Dedifferentiated amniotic fluid mesenchymal stem cell (primary cell): ENCODE results near the gene FEN1.

ENCODE experiments used
- DNase-seq: peaks from one replicate; pipeline ENCODE4 v3.0.0-alpha.2; 2016; ENCODE audit errors: extremely low spot score

FEN1 gene

DNA sequence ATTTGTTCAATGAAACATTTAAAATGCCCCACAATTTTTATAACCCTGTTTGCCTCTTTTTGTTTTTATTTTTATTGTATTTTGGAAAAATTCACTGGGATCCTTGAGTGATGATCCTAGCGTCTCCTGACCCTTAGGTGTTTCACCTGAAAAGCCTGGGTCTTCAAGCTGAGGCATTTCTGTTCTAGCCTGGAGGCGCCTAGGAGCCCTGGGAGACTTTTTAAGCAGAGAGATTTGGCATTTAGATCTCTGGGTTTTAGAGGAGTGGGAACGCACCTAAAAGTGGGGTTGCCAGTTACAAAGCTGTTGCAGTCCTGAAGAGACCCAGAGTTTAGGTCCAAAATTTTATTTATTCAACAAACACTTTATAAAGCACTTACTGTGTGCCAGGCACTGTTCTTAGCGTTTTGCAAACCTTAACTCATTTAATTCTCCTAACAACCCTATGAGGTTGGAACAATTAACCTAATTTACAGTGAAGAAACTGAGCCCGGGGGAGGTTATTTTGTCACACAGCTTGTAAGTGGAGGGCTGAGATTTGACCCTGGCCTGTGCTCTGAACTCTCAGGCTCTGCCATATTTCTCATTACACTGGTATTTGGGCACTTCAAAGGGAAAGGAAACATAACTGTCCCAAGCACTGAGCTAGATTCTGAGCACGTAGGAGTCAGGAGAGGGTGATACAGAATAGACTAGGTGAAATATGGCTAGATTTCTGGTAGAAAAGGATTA, 24.9 kb downstream of the FEN1 start:
- DNase-seq, result no peak

GRCh38 chr11:61820174-61820573, 27.5 kb downstream of the FEN1 start:
- no peak for DNase-seq

DNA sequence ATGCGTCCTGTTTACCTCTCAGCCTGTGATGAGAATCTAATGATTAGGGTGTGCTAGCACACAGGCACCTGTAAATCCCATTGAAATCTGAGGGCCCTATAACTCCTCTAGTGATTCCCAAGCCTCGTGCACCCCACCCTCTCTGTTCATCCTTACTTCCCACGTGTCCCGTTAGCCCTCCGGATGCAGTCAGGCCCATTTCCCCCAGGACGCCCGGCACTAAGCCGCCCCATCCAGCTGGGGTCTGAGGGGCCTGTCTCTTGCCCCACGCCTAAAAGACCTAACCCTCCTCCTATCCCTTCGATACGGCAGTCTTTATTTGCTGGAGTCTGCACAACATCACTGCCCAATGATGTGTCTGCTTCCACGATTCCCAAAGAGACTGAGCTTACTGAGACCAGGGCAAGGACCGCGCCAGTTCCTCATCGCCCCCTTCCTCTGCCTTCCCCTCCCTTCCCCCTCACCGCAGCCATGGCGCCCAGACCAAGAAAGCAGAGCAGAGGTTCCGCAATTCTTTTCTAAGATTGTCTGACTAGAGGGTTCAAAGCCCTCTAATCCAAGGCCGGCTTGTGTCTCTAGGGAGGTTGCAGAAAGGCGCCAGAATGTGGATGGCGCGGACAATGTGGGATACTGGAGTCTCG, 34.3 kb downstream of the FEN1 start:
- DNase-seq, result no peak

GRCh38 chr11:61827571-61828378, 35.1 kb downstream of the FEN1 start, which contains the start of gene FADS2:
TSS of gene FADS2 (plus strand) at chr11:61828300. CDS start at chr11:61828391, 91 bp downstream.
- DNase-seq, result peak; percentile 84

- DNase-seq, result no peak
These were observed 35.6 kb downstream of the FEN1 start for GRCh38 chr11:61828379-61828628.

- no peak for DNase-seq
These were observed 36.1 kb downstream of the FEN1 start for GRCh38 chr11:61828629-61829407.

- no peak for DNase-seq
These were observed 37.1 kb downstream of the FEN1 start for GRCh38 chr11:61829806-61830205.

DNA sequence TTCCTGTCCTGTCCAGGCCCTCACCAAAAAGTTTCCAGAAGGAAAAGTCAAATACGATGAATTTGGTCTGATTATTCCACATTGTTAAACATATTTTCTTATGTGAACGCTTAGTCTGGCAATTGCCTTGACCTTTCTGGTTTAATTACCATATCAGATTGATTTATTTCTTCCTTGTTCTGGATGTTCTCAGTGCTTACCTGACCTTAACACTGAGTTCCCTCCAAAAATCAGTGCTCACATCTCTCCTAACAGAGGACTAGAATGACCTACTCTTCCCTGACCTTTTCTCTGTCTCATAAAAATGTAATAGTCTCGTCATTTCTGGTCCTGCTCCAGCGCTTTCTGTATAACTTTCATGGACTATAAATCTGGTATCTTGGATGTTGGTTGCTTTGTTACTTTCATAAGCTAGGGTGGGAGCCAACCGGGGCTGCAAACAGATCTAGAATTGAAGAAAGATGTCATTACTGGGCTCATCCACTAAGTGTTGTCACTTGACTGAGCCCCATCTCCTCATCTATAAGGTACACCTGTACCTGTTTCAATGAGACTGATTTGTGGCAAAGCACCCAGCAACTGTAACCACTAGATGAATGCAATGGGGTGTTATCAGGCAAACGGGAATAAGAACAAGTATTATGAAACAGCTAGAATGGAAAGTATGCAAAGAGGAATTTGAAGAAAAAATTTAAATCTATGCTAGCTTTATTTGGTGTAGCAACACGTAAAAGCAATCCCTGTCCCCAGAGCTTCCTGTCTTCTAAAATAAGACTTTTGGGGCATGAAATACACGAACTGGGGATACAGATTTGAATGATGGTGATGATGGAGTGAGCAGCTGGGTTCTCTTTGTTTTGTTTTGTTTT, 37.8 kb downstream of the FEN1 start:
- DNase-seq, result no peak

GRCh38 chr11:61832207-61832606, 39.5 kb downstream of the FEN1 start:
- DNase-seq, result no peak

GRCh38 chr11:61832754-61833153, 40.0 kb downstream of the FEN1 start:
- no peak for DNase-seq

DNA sequence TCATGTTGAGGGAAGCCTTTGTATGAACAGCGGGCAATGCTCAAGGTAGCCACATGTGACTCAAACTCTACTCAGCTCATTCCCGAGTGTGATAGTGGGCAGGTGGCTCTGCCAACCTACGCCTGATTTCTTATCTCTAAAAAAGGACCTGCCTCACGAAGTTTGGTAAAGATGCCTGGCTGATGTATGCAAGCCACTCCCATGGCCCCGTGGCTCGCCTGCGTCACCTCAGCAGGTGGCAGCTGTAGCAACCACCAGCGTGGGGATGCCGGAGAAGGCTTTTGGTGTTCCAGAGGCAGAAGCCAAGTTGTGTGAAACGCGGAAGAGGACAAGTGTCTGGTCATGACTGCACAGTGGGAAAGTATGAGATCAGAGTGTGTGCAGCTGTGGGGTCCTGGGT, 40.8 kb downstream of the FEN1 start:
- no peak for DNase-seq

DNA sequence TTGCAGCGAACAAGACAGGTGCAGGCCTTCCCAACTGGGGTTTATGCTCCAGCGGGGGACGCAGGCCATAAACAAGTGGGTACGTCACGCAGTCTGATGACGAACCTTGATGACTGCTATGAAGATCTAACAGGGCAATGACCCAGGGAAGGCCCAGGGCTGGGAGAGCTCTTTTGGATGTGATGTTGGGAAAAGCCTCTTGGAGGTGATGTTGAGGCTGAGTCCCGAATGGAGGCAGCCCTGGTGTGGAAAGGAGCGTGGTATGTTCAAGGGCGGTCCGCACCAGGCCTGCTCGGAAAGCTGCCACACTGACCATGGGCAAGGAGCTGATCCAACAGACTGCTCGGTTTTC, 41.2 kb downstream of the FEN1 start:
- no peak for DNase-seq

DNA sequence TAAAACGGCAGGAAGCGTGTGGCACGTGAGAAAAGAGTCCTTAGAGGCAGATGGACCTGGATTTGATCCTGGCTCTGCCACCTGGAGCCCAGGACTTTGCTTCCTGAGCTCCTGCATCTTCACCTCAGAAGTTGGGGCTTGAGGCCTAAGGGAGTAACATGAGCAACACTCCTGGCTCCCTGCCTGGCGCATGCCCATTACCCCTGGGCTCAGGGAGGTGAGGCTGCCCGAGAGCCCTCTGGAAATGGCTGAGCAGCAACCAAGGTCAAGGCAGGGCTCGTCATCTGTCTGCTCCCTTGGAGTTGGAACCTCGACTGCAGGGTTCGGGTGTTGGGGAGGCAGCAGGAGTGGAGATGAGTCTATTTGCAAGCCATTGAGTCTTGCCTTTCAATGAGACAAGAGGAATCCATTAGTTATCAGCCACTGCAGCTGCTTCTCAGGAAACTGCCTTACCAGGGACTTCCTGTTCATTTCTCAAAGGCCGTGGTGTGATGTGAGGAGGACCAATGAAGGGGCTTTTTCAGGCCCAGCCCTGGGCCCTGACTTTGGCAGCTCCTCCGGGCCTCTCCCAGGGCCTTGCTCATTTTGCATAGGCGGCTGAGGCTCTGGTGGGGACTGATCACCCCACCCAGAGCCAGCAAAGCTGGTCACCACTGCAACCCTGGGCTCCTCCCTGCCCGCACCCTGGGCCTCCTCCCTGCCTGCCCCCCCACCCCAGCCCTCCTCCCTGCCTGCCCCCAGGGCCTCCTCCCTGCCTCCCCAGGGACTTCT, 41.8 kb downstream of the FEN1 start:
- DNase-seq, result peak; percentile 60

GRCh38 chr11:61836193-61836592, 43.5 kb downstream of the FEN1 start:
- no peak for DNase-seq

GRCh38 chr11:61837411-61838005, 44.8 kb downstream of the FEN1 start:
- DNase-seq, result no peak

GRCh38 chr11:61838501-61838900, 45.8 kb downstream of the FEN1 start:
- no peak for DNase-seq

DNA sequence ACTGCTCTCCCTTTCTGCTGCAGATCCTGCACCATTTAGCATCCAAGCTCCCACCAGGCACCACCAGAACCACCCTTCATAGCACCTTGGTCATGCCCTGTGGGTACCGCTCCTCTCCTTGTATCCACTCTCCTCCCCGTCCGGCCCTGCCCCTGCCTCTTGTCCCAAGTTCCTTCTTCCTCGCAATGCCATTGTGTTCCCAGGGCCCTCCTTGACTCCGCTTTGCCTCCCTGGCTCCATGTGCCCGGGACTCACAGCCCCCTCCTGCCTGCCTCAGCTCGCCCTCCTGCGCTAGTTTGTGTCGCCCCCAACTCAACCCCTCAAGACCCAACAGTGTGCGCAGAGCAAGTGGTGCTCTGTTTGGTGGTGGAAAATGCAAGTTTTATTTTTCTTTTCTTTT, 46.2 kb downstream of the FEN1 start:
- no peak for DNase-seq

- no peak for DNase-seq
These were observed 47.0 kb downstream of the FEN1 start for GRCh38 chr11:61839742-61840141.

DNA sequence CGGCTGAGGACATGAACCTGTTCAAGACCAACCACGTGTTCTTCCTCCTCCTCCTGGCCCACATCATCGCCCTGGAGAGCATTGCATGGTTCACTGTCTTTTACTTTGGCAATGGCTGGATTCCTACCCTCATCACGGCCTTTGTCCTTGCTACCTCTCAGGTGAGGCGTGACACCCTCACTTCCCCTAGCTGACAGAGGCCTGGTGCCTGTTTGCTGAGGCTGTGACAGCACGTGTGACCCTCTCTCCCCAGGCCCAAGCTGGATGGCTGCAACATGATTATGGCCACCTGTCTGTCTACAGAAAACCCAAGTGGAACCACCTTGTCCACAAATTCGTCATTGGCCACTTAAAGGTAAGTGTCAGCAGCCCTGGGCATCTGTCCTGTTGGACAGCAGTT, 47.7 kb downstream of the FEN1 start:
- DNase-seq, result no peak
